ENCODE results near the gene ADGRF3.
"Not testable (repeated sequence)": the region's sequence is repeated elsewhere in the genome, so short reads cannot be mapped to it uniquely, and the experiment has no call there.

DNA sequence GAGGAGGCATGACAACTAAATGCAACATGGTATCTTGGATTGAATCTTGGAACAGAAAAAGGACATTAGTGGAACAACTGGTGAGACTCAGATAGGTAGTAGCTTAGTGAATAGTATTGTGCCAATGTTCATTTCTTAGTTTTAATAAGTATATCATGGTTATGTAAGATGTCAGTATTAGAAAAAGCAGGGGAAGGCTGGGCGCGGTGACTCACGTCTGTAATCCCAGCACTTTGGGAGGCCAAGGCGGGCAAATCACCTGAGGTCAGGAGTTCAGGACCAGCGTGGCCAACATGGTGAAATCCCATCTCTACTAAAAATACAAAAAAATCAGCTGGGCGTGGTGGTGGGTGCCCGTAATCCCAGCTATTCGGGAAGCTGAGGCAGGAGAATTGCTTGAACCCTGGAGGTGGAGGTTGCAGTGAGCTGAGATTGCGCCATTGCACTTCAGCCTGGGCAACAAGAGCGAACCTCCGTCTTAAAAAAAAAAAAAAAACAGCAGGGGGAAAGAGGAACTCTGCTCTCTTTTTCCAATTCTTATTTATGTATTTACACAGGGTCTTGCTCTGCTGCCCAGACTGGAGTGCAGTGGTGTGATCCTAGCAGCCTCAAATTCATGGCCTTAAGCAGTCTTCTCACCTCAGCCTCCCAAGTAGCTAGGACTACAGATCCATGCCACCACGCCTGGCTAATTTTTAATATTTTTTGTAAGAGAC lies 77.8 kb downstream of the ADGRF3 start:
- TF ChIP-seq POLR2A, EP300 (IDR thresholded peaks at IDR 0.05): not testable (repeated sequence)
- TF ChIP-seq, protein P1, sequence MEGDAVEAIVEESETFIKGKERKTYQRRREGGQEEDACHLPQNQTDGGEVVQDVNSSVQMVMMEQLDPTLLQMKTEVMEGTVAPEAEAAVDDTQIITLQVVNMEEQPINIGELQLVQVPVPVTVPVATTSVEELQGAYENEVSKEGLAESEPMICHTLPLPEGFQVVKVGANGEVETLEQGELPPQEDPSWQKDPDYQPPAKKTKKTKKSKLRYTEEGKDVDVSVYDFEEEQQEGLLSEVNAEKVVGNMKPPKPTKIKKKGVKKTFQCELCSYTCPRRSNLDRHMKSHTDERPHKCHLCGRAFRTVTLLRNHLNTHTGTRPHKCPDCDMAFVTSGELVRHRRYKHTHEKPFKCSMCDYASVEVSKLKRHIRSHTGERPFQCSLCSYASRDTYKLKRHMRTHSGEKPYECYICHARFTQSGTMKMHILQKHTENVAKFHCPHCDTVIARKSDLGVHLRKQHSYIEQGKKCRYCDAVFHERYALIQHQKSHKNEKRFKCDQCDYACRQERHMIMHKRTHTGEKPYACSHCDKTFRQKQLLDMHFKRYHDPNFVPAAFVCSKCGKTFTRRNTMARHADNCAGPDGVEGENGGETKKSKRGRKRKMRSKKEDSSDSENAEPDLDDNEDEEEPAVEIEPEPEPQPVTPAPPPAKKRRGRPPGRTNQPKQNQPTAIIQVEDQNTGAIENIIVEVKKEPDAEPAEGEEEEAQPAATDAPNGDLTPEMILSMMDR (IDR thresholded peaks at IDR 0.05) = not testable (repeated sequence)
